Endothelial cell (in vitro differentiated cells): ENCODE measurements around the gene ZAP70. TPM values are rescaled to one million over a fixed set of nuclear protein-coding genes. Genes with fewer than 3 reads are reported as not detected.

ENCODE experiments used
- DNase-seq: peaks from one replicate; pipeline ENCODE4 v3.0.0; 2021; ENCODE audit warnings: low spot score
- H3K27ac Mint-ChIP-seq: one replicate; pipeline ENCODE4 v1.8.0; 2021; ENCODE audit warnings: mixed read lengths, inconsistent platforms; ENCODE audit not compliant: unreplicated experiment
- H3K27me3 Mint-ChIP-seq: one replicate; pipeline ENCODE4 v1.8.0; 2021; ENCODE audit warnings: mild to moderate bottlenecking, moderate library complexity, mixed read lengths, inconsistent platforms; ENCODE audit not compliant: unreplicated experiment
- H3K36me3 Mint-ChIP-seq: one replicate; pipeline ENCODE4 v1.8.0; 2021; ENCODE audit warnings: mild to moderate bottlenecking, low read depth, mixed read lengths, inconsistent platforms; ENCODE audit not compliant: unreplicated experiment
- H3K4me1 Mint-ChIP-seq: one replicate; pipeline ENCODE4 v1.8.0; 2021; ENCODE audit warnings: mild to moderate bottlenecking, mixed read lengths, inconsistent platforms; ENCODE audit not compliant: unreplicated experiment
- H3K4me3 Mint-ChIP-seq: one replicate; pipeline ENCODE4 v1.8.0; 2021; ENCODE audit warnings: mild to moderate bottlenecking, mixed read lengths, inconsistent platforms; ENCODE audit not compliant: unreplicated experiment
- H3K9me3 Mint-ChIP-seq: one replicate; pipeline ENCODE4 v1.8.0; 2021; ENCODE audit warnings: mixed read lengths, inconsistent platforms; ENCODE audit not compliant: unreplicated experiment
- CTCF ChIP-seq: fragments of 200-600 bp; sonication (generic); IDR thresholded peaks from one replicate; pipeline ENCODE4 v1.5.0; 2021; ENCODE audit warnings: antibody characterized with exemption; ENCODE audit not compliant: unreplicated experiment
- total RNA-seq: library from RNA; stranded (reverse); fragmentation: NEBNext Ultra II Directional; extraction: Animal tissue kit (Norgen Biotek cat#: 25700); gene quantifications from one replicate; pipeline ENCODE4 v1.2.1, GENCODE V29; 2021; ENCODE audit not compliant: unreplicated experiment

Gene ZAP70
- total RNA-seq, 1 donor from 2014 or later, result 93.4 TPM

GRCh38 chr2:97781981-97782380, 68.6 kb downstream of the ZAP70 start:
- TF ChIP-seq CTCF, result no peak
- H3K9me3 Mint-ChIP-seq, result no peaks in the 10 kb centered on the region
- peaks cover 3% of the 10 kb centered on the region for H3K27me3 Mint-ChIP-seq
- H3K4me1 Mint-ChIP-seq, result no peaks in the 10 kb centered on the region
- H3K27ac Mint-ChIP-seq, result no peak overlapping the region
- H3K4me3 Mint-ChIP-seq, result no peak overlapping the region
- H3K36me3 Mint-ChIP-seq, result peaks cover 4% of the 10 kb centered on the region
- no peak for DNase-seq

- no peak overlapping the region for H3K27ac Mint-ChIP-seq
- DNase-seq, result no peak
- H3K4me3 Mint-ChIP-seq, result no peak overlapping the region
- H3K36me3 Mint-ChIP-seq, result peaks cover 4% of the 10 kb centered on the region
- no peaks in the 10 kb centered on the region for H3K9me3 Mint-ChIP-seq
- no peaks in the 10 kb centered on the region for H3K4me1 Mint-ChIP-seq
- no peak for TF ChIP-seq CTCF
- peaks cover 1% of the 10 kb centered on the region for H3K27me3 Mint-ChIP-seq
Observed at GRCh38 chr2:97784953-97785352, 71.6 kb downstream of the ZAP70 start.

- Mint-ChIP-seq H3K4me1 (no peaks in the 10 kb centered on the region), H3K4me3 (no peak overlapping the region), H3K27me3 (peaks cover 1% of the 10 kb centered on the region), H3K27ac (no peak overlapping the region), H3K36me3 (peaks cover 4% of the 10 kb centered on the region), H3K9me3 (no peaks in the 10 kb centered on the region)
- no peak for TF ChIP-seq CTCF
- no peak for DNase-seq
Observed at GRCh38 chr2:97785818-97786217, 72.4 kb downstream of the ZAP70 start.

- H3K27me3 Mint-ChIP-seq, result peaks cover 1% of the 10 kb centered on the region
- peaks cover 4% of the 10 kb centered on the region for H3K36me3 Mint-ChIP-seq
- no peak overlapping the region for H3K27ac Mint-ChIP-seq
- no peak for TF ChIP-seq CTCF
- H3K4me3 Mint-ChIP-seq, result no peak overlapping the region
- no peak for DNase-seq
- H3K9me3 Mint-ChIP-seq, result no peaks in the 10 kb centered on the region
- H3K4me1 Mint-ChIP-seq, result no peaks in the 10 kb centered on the region
Observed at GRCh38 chr2:97788986-97789644, 75.7 kb downstream of the ZAP70 start.

Other genes with a start within 250 kb of the ZAP70 start
- gene ANKRD36B, start 123.7 kb upstream of the ZAP70 start, total RNA-seq, result 32.9 TPM
- 191 TPM for gene COX5B, start 67.5 kb upstream of the ZAP70 start, total RNA-seq
- 52.1 TPM for gene ACTR1B, start 49.5 kb upstream of the ZAP70 start, total RNA-seq
- 15.1 TPM for gene C2orf92, start 43.9 kb upstream of the ZAP70 start, total RNA-seq